OCI-LY7 (cell line): ENCODE results near the gene PPP1CA.

Experiments
- EZH2phosphoT487 ChIP-seq: fragments of 200-600 bp; sonication (generic); IDR thresholded peaks from 2 replicates; pipeline ENCODE4 v1.6.1; 2018; ENCODE audit warnings: low read depth, borderline replicate concordance, mild to moderate bottlenecking, mixed run types, antibody characterized with exemption, low read length, moderate library complexity, mixed read lengths
- TF ChIP-seq, protein P1 (sequence below): fragments of 200-600 bp; sonication (generic); conservative IDR thresholded peaks from 2 replicates; pipeline ENCODE4 v1.5.1; 2014; ENCODE audit warnings: mild to moderate bottlenecking, antibody characterized with exemption, low read length, moderate library complexity, mixed read lengths

GRCh38 chr11:67357831-67358670 is 43.6 kb downstream of the PPP1CA start:
- TF ChIP-seq, protein P1, sequence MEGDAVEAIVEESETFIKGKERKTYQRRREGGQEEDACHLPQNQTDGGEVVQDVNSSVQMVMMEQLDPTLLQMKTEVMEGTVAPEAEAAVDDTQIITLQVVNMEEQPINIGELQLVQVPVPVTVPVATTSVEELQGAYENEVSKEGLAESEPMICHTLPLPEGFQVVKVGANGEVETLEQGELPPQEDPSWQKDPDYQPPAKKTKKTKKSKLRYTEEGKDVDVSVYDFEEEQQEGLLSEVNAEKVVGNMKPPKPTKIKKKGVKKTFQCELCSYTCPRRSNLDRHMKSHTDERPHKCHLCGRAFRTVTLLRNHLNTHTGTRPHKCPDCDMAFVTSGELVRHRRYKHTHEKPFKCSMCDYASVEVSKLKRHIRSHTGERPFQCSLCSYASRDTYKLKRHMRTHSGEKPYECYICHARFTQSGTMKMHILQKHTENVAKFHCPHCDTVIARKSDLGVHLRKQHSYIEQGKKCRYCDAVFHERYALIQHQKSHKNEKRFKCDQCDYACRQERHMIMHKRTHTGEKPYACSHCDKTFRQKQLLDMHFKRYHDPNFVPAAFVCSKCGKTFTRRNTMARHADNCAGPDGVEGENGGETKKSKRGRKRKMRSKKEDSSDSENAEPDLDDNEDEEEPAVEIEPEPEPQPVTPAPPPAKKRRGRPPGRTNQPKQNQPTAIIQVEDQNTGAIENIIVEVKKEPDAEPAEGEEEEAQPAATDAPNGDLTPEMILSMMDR: no peak
- no peak for TF ChIP-seq EZH2phosphoT487
